Karpas-422 (cell line): Measurements from ENCODE around the gene SCT. TPM values are rescaled to one million over a fixed set of nuclear protein-coding genes. Genes with fewer than 3 reads are reported as not detected.

ENCODE experiments used
- DNase-seq: peaks from one replicate; pipeline ENCODE4 v3.0.0-alpha.2; 2015
- H2AFZ ChIP-seq: fragments of 200-600 bp; sonication (generic); 2 replicates; pipeline ENCODE4 v1.6.1; 2014; ENCODE audit warnings: antibody characterized with exemption, low read length, mixed read lengths
- H3K27ac ChIP-seq: fragments of 200-600 bp; sonication (generic); 2 replicates; pipeline ENCODE4 v1.5.1; 2014; ENCODE audit warnings: mild to moderate bottlenecking, low read length, moderate library complexity
- H3K27me3 ChIP-seq: fragments of 200-600 bp; sonication (generic); 2 replicates; pipeline ENCODE4 v1.6.1; 2014; ENCODE audit warnings: low read length, mixed read lengths
- H3K36me3 ChIP-seq: fragments of 200-600 bp; sonication (generic); 2 replicates; pipeline ENCODE4 v1.6.1; 2014; ENCODE audit warnings: low read length, mixed read lengths; ENCODE audit not compliant: insufficient read depth
- H3K4me1 ChIP-seq: fragments of 200-600 bp; sonication (generic); 2 replicates; pipeline ENCODE4 v1.6.1; 2014; ENCODE audit warnings: mild to moderate bottlenecking, low read length, mixed read lengths
- H3K4me2 ChIP-seq: fragments of 200-600 bp; sonication (generic); 2 replicates; pipeline ENCODE4 v1.6.1; 2014; ENCODE audit warnings: low read length, low read depth, mild to moderate bottlenecking; ENCODE audit not compliant: poor library complexity, severe bottlenecking
- H3K4me3 ChIP-seq: fragments of 200-600 bp; sonication (generic); 2 replicates; pipeline ENCODE4 v1.5.1; 2014; ENCODE audit warnings: mild to moderate bottlenecking, antibody characterized with exemption, low read length, mixed read lengths
- H3K79me2 ChIP-seq: fragments of 200-600 bp; sonication (generic); 2 replicates; pipeline ENCODE4 v1.6.1; 2014; ENCODE audit warnings: mild to moderate bottlenecking, low read length, mixed read lengths
- H3K9ac ChIP-seq: fragments of 200-600 bp; sonication (generic); 2 replicates; pipeline ENCODE4 v1.6.0; 2014; ENCODE audit warnings: low read length
- H3K9me2 ChIP-seq: fragments of 200-600 bp; sonication (generic), shearing (Covaris generic); replicated peaks from 2 replicates; pipeline ENCODE4 v1.6.0; 2014; ENCODE audit warnings: mild to moderate bottlenecking, low read length, moderate library complexity; ENCODE audit not compliant: insufficient read depth
- H3K9me3 ChIP-seq: fragments of 300-700, 200-600 bp; sonication (generic); 2 replicates; pipeline ENCODE4 v1.6.1; 2014; ENCODE audit warnings: low read length, mixed read lengths
- H4K20me1 ChIP-seq: fragments of 200-600 bp; sonication (generic); 2 replicates; pipeline ENCODE4 v1.6.1; 2014; ENCODE audit warnings: mild to moderate bottlenecking, antibody characterized with exemption, low read length, low read depth; ENCODE audit not compliant: insufficient read depth
- total RNA-seq: library from RNA; depleted of rRNA; stranded (reverse); fragments of >200 nt; shearing (Covaris generic); gene quantifications from 2 replicates; pipeline ENCODE4 v1.2.3, GENCODE V29; 2014; ENCODE audit warnings: low replicate concordance; rRNA removed

The SCT gene
- total RNA-seq, 1 experiment from 2014 or later: not detected

- peaks cover 46% of the 10 kb centered on the region for H4K20me1 ChIP-seq
- H3K27ac ChIP-seq: peak overlapping the region; percentile 2; the same call in 1 of the 2 replicates
- no peak overlapping the region for H2AFZ ChIP-seq
- no peak for DNase-seq
- H3K9ac ChIP-seq: peak overlapping the region; percentile 91
- no peaks in the 10 kb centered on the region for H3K9me2 ChIP-seq
- H3K36me3 ChIP-seq: peaks cover 10% of the 10 kb centered on the region; the same call in 1 of the 2 replicates
- H3K4me3 ChIP-seq: peak overlapping the region; percentile 78
- H3K4me2 ChIP-seq: peak overlapping the region; percentile 87
- H3K4me1 ChIP-seq: peaks cover 19% of the 10 kb centered on the region
- H3K9me3 ChIP-seq: no peaks in the 10 kb centered on the region
- H3K27me3 ChIP-seq: no peaks in the 10 kb centered on the region
- H3K79me2 ChIP-seq: peaks cover 54% of the 10 kb centered on the region
Observed at GRCh38 chr11:576811-577610, 50.0 kb downstream of the SCT start.

Other genes starting within 250 kb of the SCT start
- 0.76 TPM in 1 of 2 replicates, not detected in the other for gene PKP3, start 233.0 kb downstream of the SCT start, total RNA-seq
- gene SIGIRR, start 212.2 kb downstream of the SCT start, total RNA-seq: 28.9 and 34.6 TPM in 2 replicates
- gene ANO9, start 185.2 kb downstream of the SCT start, total RNA-seq: 1.4 and 2.2 TPM in 2 replicates
- gene PTDSS2, start 176.9 kb downstream of the SCT start, total RNA-seq: 13.5 and 25.4 TPM in 2 replicates
- 59.4 and 107 TPM in 2 replicates for gene RNH1, start 119.9 kb downstream of the SCT start, total RNA-seq
- 8.5 and 53.1 TPM in 2 replicates for gene HRAS, start 91.6 kb downstream of the SCT start, total RNA-seq
- gene LRRC56, start 89.7 kb downstream of the SCT start, total RNA-seq: 0.37 and 4.6 TPM in 2 replicates
- 6.2 and 14.3 TPM in 2 replicates for gene LMNTD2, start 66.4 kb downstream of the SCT start, total RNA-seq
- gene RASSF7, start 66.2 kb downstream of the SCT start, total RNA-seq: 13.8 and 29.1 TPM in 2 replicates
- 8.7 and 20.9 TPM in 2 replicates for gene PHRF1, start 50.7 kb downstream of the SCT start, total RNA-seq
- gene IRF7, start 11.2 kb downstream of the SCT start, total RNA-seq: 34.6 and 53.5 TPM in 2 replicates
- 0.04 TPM in 1 of 2 replicates, not detected in the other for gene CDHR5, start 2.2 kb downstream of the SCT start, total RNA-seq
- not detected in 2 replicates for gene DRD4, start 10.1 kb upstream of the SCT start, total RNA-seq
- 35.9 and 57.3 TPM in 2 replicates for gene DEAF1, start 68.0 kb upstream of the SCT start, total RNA-seq
- gene TMEM80, start 68.6 kb upstream of the SCT start, total RNA-seq: 25.4 and 32.8 TPM in 2 replicates
- gene EPS8L2, start 79.0 kb upstream of the SCT start, total RNA-seq: 2.3 and 10.4 TPM in 2 replicates
- 127 and 177 TPM in 2 replicates for gene TALDO1, start 120.3 kb upstream of the SCT start, total RNA-seq
- gene GATD1, start 150.3 kb upstream of the SCT start, total RNA-seq: 43.6 and 61.0 TPM in 2 replicates
- gene CEND1, start 162.9 kb upstream of the SCT start, total RNA-seq: 19.8 and 50.0 TPM in 2 replicates
- 9.3 and 23.4 TPM in 2 replicates for gene SLC25A22, start 171.1 kb upstream of the SCT start, total RNA-seq
- gene PIDD1, start 178.1 kb upstream of the SCT start, total RNA-seq: 26.2 and 26.6 TPM in 2 replicates
- gene RPLP2, start 182.8 kb upstream of the SCT start, total RNA-seq: 774 and 1,042 TPM in 2 replicates
- gene PNPLA2, start 191.7 kb upstream of the SCT start, total RNA-seq: 32.5 and 35.8 TPM in 2 replicates
- gene CRACR2B, start 200.7 kb upstream of the SCT start, total RNA-seq: 0.48 and 1.5 TPM in 2 replicates
- 8.4 and 10.5 TPM in 2 replicates for gene CD151, start 205.8 kb upstream of the SCT start, total RNA-seq
- 113 and 203 TPM in 2 replicates for gene POLR2L, start 215.3 kb upstream of the SCT start, total RNA-seq
- gene TSPAN4, start 215.7 kb upstream of the SCT start, total RNA-seq: 4.0 TPM in 1 of 2 replicates, not detected in the other